ENCODE measurements around the gene B4GALT3.

Gene B4GALT3

GRCh38 chr1:161130266-161130665 lies 47.0 kb downstream of the B4GALT3 start:
- ATAC-seq = no peak
- TF ChIP-seq SNAI2 (CRISPR knock-in tag; IDR thresholded peaks at IDR 0.05) (no peak), TSHZ2 (CRISPR knock-in tag; IDR thresholded peaks at IDR 0.05) (no peak), RARB (CRISPR knock-in tag; IDR thresholded peaks at IDR 0.05) (no peak), TCF4 (CRISPR knock-in tag; IDR thresholded peaks at IDR 0.05; ENCODE audit: borderline replicate concordance) (no peak), PATZ1 (CRISPR knock-in tag; IDR thresholded peaks at IDR 0.05; ENCODE audit: borderline replicate concordance) (no peak), ISL1 (CRISPR knock-in tag; IDR thresholded peaks at IDR 0.05) (no peak), ZC3H10 (CRISPR knock-in tag; IDR thresholded peaks at IDR 0.05) (no peak), GLIS3 (CRISPR knock-in tag; IDR thresholded peaks at IDR 0.05) (no peak), ESRRG (CRISPR knock-in tag; IDR thresholded peaks at IDR 0.05) (no peak), TOX (CRISPR knock-in tag; IDR thresholded peaks at IDR 0.05; ENCODE audit: borderline replicate concordance) (no peak)
- TF ChIP-seq, protein P1, sequence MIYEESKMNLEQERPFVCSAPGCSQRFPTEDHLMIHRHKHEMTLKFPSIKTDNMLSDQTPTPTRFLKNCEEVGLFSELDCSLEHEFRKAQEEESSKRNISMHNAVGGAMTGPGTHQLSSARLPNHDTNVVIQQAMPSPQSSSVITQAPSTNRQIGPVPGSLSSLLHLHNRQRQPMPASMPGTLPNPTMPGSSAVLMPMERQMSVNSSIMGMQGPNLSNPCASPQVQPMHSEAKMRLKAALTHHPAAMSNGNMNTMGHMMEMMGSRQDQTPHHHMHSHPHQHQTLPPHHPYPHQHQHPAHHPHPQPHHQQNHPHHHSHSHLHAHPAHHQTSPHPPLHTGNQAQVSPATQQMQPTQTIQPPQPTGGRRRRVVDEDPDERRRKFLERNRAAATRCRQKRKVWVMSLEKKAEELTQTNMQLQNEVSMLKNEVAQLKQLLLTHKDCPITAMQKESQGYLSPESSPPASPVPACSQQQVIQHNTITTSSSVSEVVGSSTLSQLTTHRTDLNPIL (CRISPR knock-in tag; IDR thresholded peaks at IDR 0.05; ENCODE audit: low read depth) = no peak

DNA sequence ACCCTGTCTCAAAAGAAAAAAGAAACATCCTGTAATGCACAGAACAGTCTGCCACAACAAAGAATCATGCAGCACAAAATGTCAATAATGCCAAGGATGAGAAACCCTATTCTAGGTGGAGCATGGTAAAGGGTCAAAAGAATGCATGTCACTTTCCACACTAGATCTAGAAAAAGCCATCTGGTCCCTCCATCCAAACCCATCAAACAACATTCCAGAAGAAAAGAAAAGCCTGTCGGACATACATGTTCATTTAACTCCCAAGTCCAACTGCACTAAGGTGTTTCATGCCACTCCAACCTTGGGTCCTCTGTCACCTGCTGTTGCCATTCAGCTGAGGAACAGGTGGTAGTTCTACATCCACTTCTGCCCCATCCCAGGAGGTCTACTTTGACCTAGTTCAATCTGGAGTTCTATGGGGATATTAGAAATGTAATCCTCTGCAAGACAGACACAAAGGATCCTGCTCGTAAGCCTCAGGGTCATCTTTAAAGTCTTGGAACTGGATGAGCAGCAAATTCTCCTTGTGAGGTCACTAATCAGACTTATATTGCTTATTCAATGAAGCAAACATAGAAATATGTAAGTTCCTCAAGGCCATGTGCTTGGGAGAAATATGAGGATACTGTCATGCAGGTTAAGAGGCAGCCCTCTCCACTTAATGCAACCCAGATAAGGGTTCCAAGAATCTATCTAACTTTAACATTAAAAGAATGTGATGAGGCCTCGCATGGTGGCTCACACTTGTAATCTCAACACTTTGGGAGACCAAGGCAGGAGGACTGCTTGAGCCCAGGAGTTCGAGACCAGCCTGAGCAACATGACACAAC lies 48.5 kb downstream of the B4GALT3 start:
- ATAC-seq = no peak
- TF ChIP-seq ZNF8 (CRISPR knock-in tag; IDR thresholded peaks at IDR 0.05) = no peak
- no peak for TF ChIP-seq ISL1 (CRISPR knock-in tag; IDR thresholded peaks at IDR 0.05)
- no peak for TF ChIP-seq ZNF70 (CRISPR knock-in tag; IDR thresholded peaks at IDR 0.05)
- TF ChIP-seq BACH2 (CRISPR knock-in tag; IDR thresholded peaks at IDR 0.05; ENCODE audit: borderline replicate concordance) = no peak
- no peak for TF ChIP-seq OSR1 (CRISPR knock-in tag; IDR thresholded peaks at IDR 0.05)
- no peak for TF ChIP-seq PATZ1 (CRISPR knock-in tag; IDR thresholded peaks at IDR 0.05; ENCODE audit: borderline replicate concordance)
- no peak for TF ChIP-seq CSDC2 (CRISPR knock-in tag; IDR thresholded peaks at IDR 0.05)
- no peak for TF ChIP-seq ZNF565 (CRISPR knock-in tag; conservative IDR thresholded peaks at IDR 0.05; ENCODE audit: low read depth)

DNA sequence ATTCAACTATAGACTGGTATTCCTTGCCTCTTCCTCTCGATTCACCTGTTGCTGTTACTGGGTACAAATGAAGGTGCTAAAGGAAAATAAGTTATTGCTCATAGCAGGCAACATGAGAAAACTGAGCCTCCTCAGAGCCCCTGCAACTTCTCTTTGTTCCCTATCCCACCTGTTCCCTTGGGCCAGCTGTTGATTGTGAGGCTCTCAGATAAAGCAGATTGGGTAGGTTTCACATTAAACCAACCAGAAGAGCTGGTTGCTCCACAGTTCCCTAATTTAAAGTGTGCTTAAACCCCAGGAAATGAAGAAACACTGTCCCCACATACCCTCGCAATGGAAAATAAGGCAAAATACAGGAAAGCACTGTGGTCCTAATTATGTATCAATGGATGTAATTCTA lies 49.7 kb downstream of the B4GALT3 start:
- TF ChIP-seq ZC3H10 (CRISPR knock-in tag; IDR thresholded peaks at IDR 0.05) (no peak), TSHZ2 (CRISPR knock-in tag; IDR thresholded peaks at IDR 0.05) (no peak)
- ATAC-seq = no peak

Measured in SK-N-SH treated with all-trans-retinoic acid at 6 μM for 48 hours (cell line).